Posterior vena cava (tissue), 2 donors: ENCODE measurements around the gene MRTFA. TPM values are rescaled to one million over a fixed set of nuclear protein-coding genes. Genes with fewer than 3 reads are reported as not detected.

ENCODE experiments used
- DNase-seq: peaks from one replicate; pipeline ENCODE4 v3.0.0-alpha.2; 2020; ENCODE audit warnings: low spot score
- intact Hi-C, 2 donors: fragments of 100-400 bp; cut with DNase I; formaldehyde crosslinking; loops; one replicate each; pipeline versions ENCODE4 v1.14.1 to v1.14.2; 2022 to 2023
- total RNA-seq, 2 donors: library from RNA; stranded (reverse); fragmentation: NEBNext Ultra II Directional; extraction: Animal tissue kit (Norgen Biotek cat#: 25700); gene quantifications; one replicate each; pipeline ENCODE4 v1.2.1, GENCODE V29; 2021
- donor health status: DM: yes; HTN: yes; CAD: no.
- donor health status: DM: yes; HTN: yes; CAD: no.

MRTFA gene
- total RNA-seq, 2 donors from 2014 or later, result 72.8 to 76.5 TPM

DNA sequence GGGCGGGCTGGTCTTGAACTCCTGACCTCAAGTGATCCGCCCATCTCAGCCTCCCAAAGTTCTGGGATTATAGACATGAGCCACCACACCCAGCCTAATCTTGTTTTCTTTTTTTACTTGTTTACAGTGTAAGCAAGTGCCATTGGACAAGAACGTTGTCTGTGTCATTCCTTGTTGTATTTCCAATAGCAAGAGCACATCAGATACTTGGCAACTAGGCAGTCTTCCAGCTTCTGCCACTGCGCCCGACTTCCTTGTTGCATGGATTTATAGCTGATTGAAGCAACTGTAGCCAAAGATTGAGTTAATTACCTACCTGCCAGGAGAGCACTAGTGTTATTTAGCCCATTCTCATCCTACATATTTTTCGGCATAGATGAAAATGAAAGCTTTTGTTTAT, 269.2 kb downstream of the MRTFA start:
- intact Hi-C loops, result no loop called here
- no peak for DNase-seq

DNA sequence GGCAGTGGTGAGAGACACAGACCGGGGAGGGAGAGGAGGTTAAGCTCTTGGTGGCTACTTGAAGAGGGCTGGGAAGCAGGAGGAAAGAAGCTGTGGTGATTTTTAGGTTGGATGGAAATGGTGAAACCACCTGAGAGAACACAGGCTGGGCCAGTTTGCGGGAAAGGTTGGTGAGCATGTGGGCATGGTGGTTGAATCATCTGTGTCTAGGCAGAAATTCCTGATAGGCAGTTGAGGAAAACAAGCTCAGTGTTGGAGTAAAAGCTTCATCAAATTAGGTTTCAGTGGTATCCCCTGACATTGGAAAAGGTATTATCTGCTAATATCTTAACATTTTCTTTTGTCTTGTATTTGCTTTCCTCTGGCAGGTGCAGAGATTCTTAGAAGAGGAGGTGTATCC, 270.5 kb downstream of the MRTFA start:
- intact Hi-C loops, result no loop called here
- no peak for DNase-seq

DNA sequence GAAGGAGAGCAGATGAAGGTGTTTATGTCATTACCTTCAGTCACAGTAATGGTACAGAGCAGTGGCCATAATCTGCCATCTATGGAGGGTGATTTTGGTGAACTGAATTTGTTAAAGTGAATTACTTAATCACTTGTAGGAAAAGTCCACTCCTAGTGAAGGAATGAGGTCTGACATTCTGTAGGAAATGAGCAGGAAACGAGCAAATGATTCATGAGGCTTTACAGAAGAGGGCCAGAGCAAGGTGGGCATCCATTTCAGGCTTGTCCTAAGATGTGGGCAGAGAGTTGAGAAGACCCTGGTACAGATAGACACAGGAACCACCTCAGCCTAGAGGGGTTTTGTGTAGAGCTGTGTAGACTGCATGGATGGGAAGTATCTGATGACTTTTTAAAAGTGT, 272.1 kb downstream of the MRTFA start:
- DNase-seq, result no peak
- intact Hi-C loops, result no loop called here

GRCh38 chr22:40363059-40363458, 273.5 kb downstream of the MRTFA start:
- DNase-seq, result no peak
- intact Hi-C loops, result no loop called here

DNA sequence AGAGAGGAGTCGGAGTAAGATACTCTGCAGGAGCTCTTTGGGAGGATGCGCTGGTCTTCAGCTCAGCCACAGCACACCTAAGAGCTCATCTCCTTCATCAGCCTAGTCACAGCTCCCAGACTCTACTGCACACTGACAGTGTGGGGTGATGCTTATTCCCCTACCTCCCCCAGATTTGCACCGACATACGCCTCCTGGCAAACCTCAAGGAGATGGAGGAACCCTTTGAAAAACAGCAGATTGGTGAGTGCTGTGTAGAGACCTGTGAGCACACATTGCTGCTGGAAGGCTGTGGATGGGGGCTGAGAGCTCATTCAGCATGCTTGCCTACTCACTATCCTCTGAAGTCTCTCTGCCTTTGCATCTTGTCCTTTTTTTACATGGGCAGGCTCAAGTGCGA, 275.4 kb downstream of the MRTFA start:
- no peak for DNase-seq
- intact Hi-C loops, result no loop called here

Other genes with a start within 250 kb of the MRTFA start
- 1 to 10 TPM in 1 of 2 donors, under 1 TPM in 1; 0.52 to 2.7 TPM for gene MCHR1, start 42.8 kb upstream of the MRTFA start, total RNA-seq
- gene SLC25A17, start 182.6 kb upstream of the MRTFA start, total RNA-seq, result 10 to 100 TPM; 11.7 to 13.4 TPM
- gene ST13, start 219.9 kb upstream of the MRTFA start, total RNA-seq, result 100 to 1,000 TPM; 143 to 151 TPM
- 10 to 100 TPM; 11.7 to 12.6 TPM for gene XPNPEP3, start 220.4 kb upstream of the MRTFA start, total RNA-seq
- gene DNAJB7, start 225.4 kb upstream of the MRTFA start, total RNA-seq, result not detected